HG03175 (cell line): ENCODE results near the gene KCNIP4.
"Not testable (repeated sequence)": the region's sequence is repeated elsewhere in the genome, so short reads cannot be mapped to it uniquely, and the experiment has no call there.

Experiments
- ATAC-seq: cut with Tn5 transposase; IDR thresholded peaks from one replicate; pipeline ENCODE4 v1.9.1; 2021; ENCODE audit warnings: mild to moderate bottlenecking, moderate library complexity; ENCODE audit not compliant: unreplicated experiment

KCNIP4 gene

DNA sequence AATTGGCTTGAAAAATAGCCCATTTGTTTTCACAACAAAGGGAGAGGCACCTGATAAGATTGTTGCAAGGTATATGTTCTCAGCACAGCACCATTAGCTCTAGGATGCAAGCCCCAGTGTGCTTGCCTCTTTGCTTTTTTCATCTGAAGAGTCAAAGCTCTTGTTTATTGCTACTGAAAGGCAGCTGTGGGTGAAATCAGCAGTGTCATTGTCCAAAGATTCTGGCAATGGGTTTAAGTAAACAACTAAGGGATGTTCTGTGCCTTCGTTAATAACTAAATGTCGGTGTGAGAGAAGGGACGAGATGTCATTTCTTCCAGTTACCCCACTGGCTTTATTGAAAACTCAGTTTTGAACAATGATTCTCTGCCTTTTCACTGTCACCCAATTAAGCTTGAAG, 567.7 kb downstream of the KCNIP4 start:
- no peak for ATAC-seq

DNA sequence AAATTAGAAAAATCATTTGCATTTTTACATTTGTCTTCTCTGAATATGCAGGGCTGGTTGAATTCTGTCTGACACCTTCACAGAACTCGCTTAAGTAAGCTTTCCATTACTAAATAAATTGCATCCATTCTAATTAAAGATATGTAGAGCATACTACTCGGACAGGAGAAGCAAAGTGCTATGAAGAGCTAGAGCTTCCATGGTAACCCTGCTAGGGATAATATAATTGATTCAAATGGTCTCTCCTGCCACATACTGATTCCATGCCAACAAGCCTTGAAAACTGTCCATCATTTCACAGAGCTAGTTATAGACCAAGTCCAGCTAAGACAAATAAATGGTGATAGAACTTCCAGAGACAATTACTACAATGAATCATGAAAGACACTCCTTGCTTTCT, 571.5 kb downstream of the KCNIP4 start:
- no peak for ATAC-seq

- ATAC-seq: no peak
Measured at GRCh38 chr4:21376176-21376575, 572.4 kb downstream of the KCNIP4 start.

DNA sequence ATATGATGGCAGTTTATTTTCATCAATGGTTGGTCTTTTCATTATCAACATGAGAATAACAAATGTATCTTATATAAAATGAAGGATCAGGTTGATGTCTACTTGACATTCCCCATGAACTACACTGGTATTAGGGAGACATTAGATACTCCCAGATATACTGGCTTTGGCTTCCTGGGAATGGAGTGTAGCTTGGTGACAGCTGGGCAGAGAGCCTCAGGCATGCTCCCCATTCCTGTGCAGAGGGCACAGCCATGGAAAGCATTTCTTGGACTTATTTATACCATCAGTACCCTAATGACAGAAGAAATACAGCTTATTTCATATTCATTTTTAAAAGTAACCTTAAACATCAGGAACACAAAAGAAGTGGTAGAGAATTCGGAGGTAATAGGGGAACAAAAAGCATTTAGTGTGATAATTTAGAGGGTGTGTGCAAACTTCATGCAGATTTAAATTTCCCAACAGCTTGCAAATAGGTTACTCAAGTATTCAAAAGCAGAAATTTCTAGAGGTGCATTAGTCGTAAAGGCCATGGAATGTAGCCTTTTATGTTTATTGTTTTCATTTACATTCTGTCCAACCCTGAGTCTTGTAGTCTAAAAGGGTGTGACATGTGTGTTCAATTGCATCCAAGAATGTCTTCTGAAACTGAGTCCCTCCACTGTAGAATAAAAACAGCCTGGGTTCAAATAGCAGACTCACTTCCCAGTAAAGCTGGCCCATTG, 573.8 kb downstream of the KCNIP4 start:
- no peak for ATAC-seq

GRCh38 chr4:21367567-21367966, 581.0 kb downstream of the KCNIP4 start:
- ATAC-seq: no peak

- no peak for ATAC-seq
Measured at GRCh38 chr4:21366840-21367239, 581.7 kb downstream of the KCNIP4 start.

DNA sequence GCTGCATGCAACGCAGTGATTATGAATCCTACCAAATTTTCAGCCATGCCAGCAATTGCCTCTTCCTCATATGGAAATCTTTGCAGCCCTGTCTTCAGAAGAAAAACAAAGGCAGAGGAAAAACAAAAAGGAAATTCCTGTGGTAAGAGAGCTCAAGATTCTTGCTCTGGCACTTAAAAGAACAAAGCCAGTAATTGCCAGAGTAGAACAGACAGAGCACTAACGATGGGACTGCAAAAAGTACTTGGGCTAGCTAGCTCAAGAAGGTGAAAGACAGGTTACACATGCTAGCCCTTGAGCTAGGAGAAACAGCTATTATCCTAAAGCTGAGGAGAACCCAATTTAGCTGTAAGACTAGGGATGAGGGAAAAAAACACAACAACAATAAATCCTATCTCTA, 582.3 kb downstream of the KCNIP4 start:
- ATAC-seq: no peak

DNA sequence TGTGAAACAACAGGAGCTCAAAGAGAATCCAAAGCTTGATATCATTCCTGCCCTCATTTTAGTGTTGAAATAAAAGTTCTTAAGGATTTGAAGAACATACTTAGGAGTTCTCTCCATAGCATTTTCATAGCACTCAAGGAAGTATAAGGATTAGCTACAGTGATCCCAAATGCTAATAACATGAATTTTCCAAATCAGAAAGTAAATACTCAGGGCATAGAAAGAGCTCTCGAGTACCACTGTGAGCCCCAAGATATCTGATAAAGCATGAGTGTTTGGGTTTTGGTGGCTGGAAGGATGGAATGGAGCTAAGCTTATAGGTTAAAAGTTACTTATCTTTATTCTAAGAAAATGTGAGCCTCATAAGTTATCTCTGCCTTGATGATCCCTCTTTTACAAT, 584.9 kb downstream of the KCNIP4 start:
- ATAC-seq: no peak

DNA sequence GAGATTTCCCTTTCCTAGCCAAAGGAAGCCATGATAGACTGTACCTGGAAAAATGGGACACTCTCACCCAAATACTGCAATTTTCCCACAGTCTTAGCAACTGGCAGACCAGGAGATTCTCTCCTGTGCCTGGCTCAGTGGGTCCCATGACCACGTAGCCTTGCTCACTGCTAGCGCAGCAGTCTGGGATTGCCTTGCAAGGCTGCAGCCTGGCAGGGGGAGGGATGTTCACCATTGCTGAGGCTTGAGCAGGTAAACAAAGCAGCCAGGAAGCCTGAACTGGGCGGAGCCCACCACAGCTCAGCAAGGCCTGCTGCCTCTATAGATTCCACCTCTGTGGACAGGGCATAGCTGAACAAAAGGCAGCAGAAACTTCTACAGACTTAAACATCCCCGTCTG, 596.2 kb downstream of the KCNIP4 start:
- not testable (repeated sequence) for ATAC-seq

GRCh38 chr4:21347142-21347541, 601.4 kb downstream of the KCNIP4 start:
- no peak for ATAC-seq

GRCh38 chr4:21327976-21328700, 620.4 kb downstream of the KCNIP4 start:
- no peak for ATAC-seq

- ATAC-seq: no peak
Measured at GRCh38 chr4:21320034-21320433, 628.5 kb downstream of the KCNIP4 start.

DNA sequence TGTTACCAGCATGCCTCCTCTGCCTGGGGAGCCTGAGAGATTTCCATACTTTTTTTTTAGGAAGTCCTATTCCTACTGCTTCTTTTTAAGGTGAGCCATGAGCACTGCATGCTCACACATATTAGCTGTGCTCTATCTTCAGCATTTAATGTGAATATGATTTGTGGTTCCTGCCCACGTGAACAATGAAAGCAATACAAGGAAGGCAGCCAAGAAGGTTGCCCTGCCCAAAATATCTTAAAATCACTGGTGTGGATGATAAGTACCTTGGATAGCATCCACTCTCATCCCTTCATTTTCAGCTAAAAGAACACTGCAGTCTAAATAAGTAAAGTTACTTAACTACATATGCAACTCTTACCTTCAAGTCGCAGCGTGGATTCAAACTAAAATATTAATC, 640.9 kb downstream of the KCNIP4 start:
- no peak for ATAC-seq

DNA sequence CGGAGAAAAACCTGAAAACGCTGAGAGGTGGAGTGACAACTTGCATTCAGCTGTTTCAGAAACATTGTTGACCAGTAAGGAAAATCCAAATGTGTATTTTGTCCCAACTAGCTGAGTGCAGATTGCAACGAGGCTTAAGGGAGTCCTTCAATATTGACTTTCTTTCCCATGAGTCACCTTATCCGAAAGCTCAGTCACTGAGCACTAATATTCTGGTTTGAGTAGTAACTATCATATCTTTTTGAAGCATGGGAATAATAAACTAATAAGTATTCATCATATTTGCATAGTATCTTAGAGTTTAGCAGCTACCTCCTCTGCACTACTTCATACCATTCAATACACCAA, 644.1 kb downstream of the KCNIP4 start:
- ATAC-seq: no peak

DNA sequence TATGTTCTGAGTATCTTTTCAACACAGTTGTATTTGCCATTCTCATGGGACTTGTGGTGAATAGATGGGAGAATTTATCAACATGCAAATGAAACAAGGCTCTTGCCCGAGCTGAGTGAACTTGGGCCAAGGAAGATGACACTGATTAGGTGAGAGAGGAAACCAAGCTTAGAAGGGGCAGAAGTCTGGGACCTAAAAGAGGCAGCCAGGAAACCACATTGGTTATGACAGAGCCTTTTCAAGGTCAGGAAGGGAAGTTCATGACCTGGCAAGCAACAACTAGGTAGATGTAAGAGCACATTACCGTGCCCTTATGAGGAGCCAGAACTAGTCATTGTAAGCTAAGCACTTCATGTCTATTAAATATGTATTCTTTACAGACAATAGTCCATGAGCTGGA, 658.0 kb downstream of the KCNIP4 start:
- peak; percentile 52 for ATAC-seq

DNA sequence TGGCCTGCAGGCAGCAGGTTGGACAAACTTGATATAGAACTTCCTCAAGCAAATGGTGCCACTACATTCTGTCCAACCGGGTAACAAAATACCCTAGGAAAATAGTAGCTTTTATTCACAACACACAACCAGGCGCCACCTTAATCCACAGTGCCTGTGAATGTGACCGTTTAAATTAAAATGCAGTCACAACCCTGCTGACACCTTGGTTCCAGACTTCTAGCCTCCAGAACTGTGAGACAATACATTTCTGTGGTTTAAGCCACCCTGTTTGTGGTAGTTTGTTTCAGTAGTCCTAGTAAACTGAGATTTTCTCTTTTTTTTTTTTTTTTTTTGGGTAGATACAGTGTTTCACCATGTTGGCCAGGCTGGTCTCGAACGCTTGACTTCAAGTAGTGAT, 672.5 kb downstream of the KCNIP4 start:
- ATAC-seq: no peak

DNA sequence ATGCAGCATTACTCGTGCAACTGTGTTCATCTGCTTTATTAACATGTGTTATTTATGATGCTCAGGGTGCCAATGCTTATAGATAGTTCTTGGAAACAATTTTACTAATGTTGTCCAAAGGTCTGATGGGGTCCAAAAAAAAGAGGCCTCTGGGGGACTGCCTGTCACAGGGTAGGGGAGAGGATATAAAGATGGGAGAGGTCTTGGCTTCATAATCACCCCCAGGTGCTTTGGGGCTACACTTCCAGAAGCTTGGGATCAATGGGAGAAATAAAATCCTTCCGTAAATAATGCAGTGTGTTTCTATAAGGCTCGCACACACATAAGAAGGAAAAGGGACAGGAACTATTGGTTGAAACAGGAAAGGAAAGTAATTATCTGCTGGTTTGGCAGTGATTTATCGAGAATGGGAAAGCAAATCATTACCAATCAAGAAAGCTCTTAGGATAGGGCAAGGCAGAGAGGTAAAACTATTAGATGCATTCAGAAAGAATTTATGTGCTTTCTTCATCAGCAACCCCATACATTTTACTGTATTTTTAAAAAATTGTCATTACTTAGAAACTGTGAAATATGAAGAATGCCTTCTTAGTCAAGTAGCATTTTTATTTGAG, 677.0 kb downstream of the KCNIP4 start:
- no peak for ATAC-seq

- no peak for ATAC-seq
Measured at GRCh38 chr4:21248331-21248730, 700.2 kb downstream of the KCNIP4 start.

DNA sequence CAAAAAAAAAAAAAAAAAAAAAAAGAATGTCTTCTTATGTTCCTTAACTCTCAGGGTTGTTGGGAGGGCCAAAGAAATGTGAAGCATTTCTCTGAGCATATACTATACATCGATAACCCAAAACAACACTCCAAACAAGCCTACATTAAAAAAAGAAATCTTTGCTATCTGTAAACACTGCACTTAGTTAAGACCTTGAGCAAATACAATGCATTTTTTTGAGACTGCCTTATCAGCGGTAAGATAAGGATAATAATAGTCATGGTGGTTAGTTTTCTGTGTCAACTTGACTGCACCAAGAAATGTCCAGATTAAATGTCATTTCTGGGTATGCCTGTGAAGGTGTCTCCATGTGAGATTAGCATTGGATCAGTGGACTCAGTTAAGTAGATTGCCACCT, 706.4 kb downstream of the KCNIP4 start:
- no peak for ATAC-seq

GRCh38 chr4:21226637-21227538, 721.7 kb downstream of the KCNIP4 start:
- ATAC-seq: no peak

DNA sequence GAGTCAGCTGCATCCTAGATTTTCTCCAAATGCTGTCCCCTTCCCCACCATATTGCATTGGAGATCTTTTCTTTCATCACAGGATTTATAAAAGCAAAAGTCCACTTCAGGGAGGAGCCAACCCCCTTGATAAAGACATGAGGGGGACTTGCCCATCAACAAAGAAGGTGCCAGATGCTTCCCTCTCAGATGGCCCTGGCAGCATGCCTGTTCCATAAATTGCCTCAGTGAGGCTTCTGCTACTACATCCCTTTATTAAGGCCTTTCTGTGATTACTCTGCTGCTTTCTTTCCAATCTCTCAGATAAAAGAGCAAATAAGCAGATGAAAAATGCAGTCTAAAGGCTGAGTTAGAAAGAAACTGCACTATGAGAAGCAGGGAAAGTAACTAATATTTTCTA, 736.7 kb downstream of the KCNIP4 start:
- no peak for ATAC-seq
